ENCODE results near the gene SPAG9.
A peak's percentile ranks its signal among the peaks of the same experiment; 100 is the strongest.
"Not testable (repeated sequence)": the region's sequence is repeated elsewhere in the genome, so short reads cannot be mapped to it uniquely, and the experiment has no call there.

Gene SPAG9

GRCh38 chr17:51120357-51120738 lies 320 bp downstream of the SPAG9 start:
- H3K27ac Mint-ChIP-seq: peak overlapping the region; percentile 94
- H3K4me1 Mint-ChIP-seq: peaks cover 59% of the 10 kb centered on the region
- H3K9me3 Mint-ChIP-seq: no peaks in the 10 kb centered on the region
- peak overlapping the region; percentile 85 for H3K4me3 Mint-ChIP-seq
- H3K27me3 Mint-ChIP-seq: peaks cover 5% of the 10 kb centered on the region
- H3K36me3 Mint-ChIP-seq: peaks cover 5% of the 10 kb centered on the region
- DNase-seq: peak; percentile 66
- CTCF ChIA-PET: interaction anchor here (1.2 to 1.6 kb wide), 2 partner anchors 33 to 268 kb away, joined by 3 to 5 read pairs; partner anchors contain the start of gene NME1

GRCh38 chr17:51119415-51120356 lies 982 bp downstream of the SPAG9 start:
- Mint-ChIP-seq H3K27ac (peak overlapping the region; percentile 94), H3K9me3 (no peaks in the 10 kb centered on the region), H3K4me3 (peak overlapping the region; percentile 85), H3K36me3 (peaks cover 5% of the 10 kb centered on the region), H3K4me1 (peaks cover 63% of the 10 kb centered on the region), H3K27me3 (no peaks in the 10 kb centered on the region)
- peak; percentile 64 for DNase-seq
- CTCF ChIA-PET: interaction anchor here (1.2 to 1.6 kb wide), 2 partner anchors 34 to 268 kb away, joined by 3 to 5 read pairs; partner anchors contain the start of gene NME1

GRCh38 chr17:51118330-51119195 lies 2.1 kb downstream of the SPAG9 start:
- Mint-ChIP-seq H3K4me3 (peak overlapping the region; percentile 85), H3K4me1 (peaks cover 63% of the 10 kb centered on the region), H3K27ac (no peak overlapping the region), H3K36me3 (peaks cover 5% of the 10 kb centered on the region), H3K9me3 (no peaks in the 10 kb centered on the region), H3K27me3 (no peaks in the 10 kb centered on the region)
- no peak for DNase-seq
- CTCF ChIA-PET: interaction anchor here (1.1 kb wide), 1 partner anchor 35 kb away, joined by 6 read pairs; the partner anchor contains the start of gene NME1

GRCh38 chr17:51115179-51115578 lies 5.5 kb downstream of the SPAG9 start:
- no peak overlapping the region for H3K4me3 Mint-ChIP-seq
- no peaks in the 10 kb centered on the region for H3K27me3 Mint-ChIP-seq
- peaks cover 50% of the 10 kb centered on the region for H3K4me1 Mint-ChIP-seq
- DNase-seq: no peak
- CTCF ChIA-PET: no interaction called here
- no peaks in the 10 kb centered on the region for H3K9me3 Mint-ChIP-seq
- peaks cover 9% of the 10 kb centered on the region for H3K36me3 Mint-ChIP-seq
- H3K27ac Mint-ChIP-seq: no peak overlapping the region

GRCh38 chr17:51112303-51113222 lies 8.1 kb downstream of the SPAG9 start:
- H3K36me3 Mint-ChIP-seq, H3K27ac Mint-ChIP-seq, CTCF ChIA-PET, H3K27me3 Mint-ChIP-seq, DNase-seq, H3K4me3 Mint-ChIP-seq, H3K9me3 Mint-ChIP-seq: not testable (repeated sequence)
- H3K4me1 Mint-ChIP-seq: peaks cover 27% of the 10 kb centered on the region

GRCh38 chr17:51107778-51108177 lies 12.9 kb downstream of the SPAG9 start:
- Mint-ChIP-seq H3K4me1 (peaks cover 4% of the 10 kb centered on the region), H3K4me3 (no peak overlapping the region)

GRCh38 chr17:51103451-51103850 lies 17.2 kb downstream of the SPAG9 start:
- CTCF ChIA-PET: no interaction called here
- Mint-ChIP-seq H3K9me3 (no peaks in the 10 kb centered on the region), H3K27me3 (no peaks in the 10 kb centered on the region), H3K36me3 (peaks cover 6% of the 10 kb centered on the region), H3K4me3 (no peak overlapping the region), H3K27ac (no peak overlapping the region), H3K4me1 (no peaks in the 10 kb centered on the region)
- no peak for DNase-seq

More at GRCh38 chr17:51107778-51108177, 12.9 kb downstream of the SPAG9 start:
- H3K27ac Mint-ChIP-seq: no peak overlapping the region
- peaks cover 7% of the 10 kb centered on the region for H3K36me3 Mint-ChIP-seq
- CTCF ChIA-PET: no interaction called here
- no peaks in the 10 kb centered on the region for H3K9me3 Mint-ChIP-seq
- no peak for DNase-seq
- H3K27me3 Mint-ChIP-seq: no peaks in the 10 kb centered on the region

GRCh38 chr17:51103050-51103449 lies 17.6 kb downstream of the SPAG9 start:
- Mint-ChIP-seq H3K27me3 (no peaks in the 10 kb centered on the region), H3K4me1 (peaks cover 2% of the 10 kb centered on the region), H3K27ac (no peak overlapping the region), H3K4me3 (no peak overlapping the region), H3K36me3 (peaks cover 6% of the 10 kb centered on the region), H3K9me3 (no peaks in the 10 kb centered on the region)
- DNase-seq: no peak
- CTCF ChIA-PET: no interaction called here

- no peak overlapping the region for H3K4me3 Mint-ChIP-seq
- DNase-seq: no peak
- peaks cover 5% of the 10 kb centered on the region for H3K27me3 Mint-ChIP-seq
- CTCF ChIA-PET: interaction anchor here (0.9 kb wide), 1 partner anchor 148 kb away, joined by 3 read pairs; no protein-coding TSS in a partner anchor
- peaks cover 30% of the 10 kb centered on the region for H3K4me1 Mint-ChIP-seq
- H3K27ac Mint-ChIP-seq: no peak overlapping the region
- no peaks in the 10 kb centered on the region for H3K9me3 Mint-ChIP-seq
- H3K36me3 Mint-ChIP-seq: peaks cover 7% of the 10 kb centered on the region
Measured at GRCh38 chr17:51097708-51098446, 22.8 kb downstream of the SPAG9 start.

- H3K36me3 Mint-ChIP-seq: no peaks in the 10 kb centered on the region
- no peak overlapping the region for H3K27ac Mint-ChIP-seq
- CTCF ChIA-PET: no interaction called here
- DNase-seq: no peak
- no peaks in the 10 kb centered on the region for H3K27me3 Mint-ChIP-seq
- no peaks in the 10 kb centered on the region for H3K9me3 Mint-ChIP-seq
- peaks cover 15% of the 10 kb centered on the region for H3K4me1 Mint-ChIP-seq
- H3K4me3 Mint-ChIP-seq: no peak overlapping the region
Measured at GRCh38 chr17:51091635-51092034, 29.0 kb downstream of the SPAG9 start.

GRCh38 chr17:51088868-51089267 lies 31.8 kb downstream of the SPAG9 start:
- H3K4me1 Mint-ChIP-seq, H3K9me3 Mint-ChIP-seq, CTCF ChIA-PET, H3K27ac Mint-ChIP-seq, H3K4me3 Mint-ChIP-seq, DNase-seq, H3K36me3 Mint-ChIP-seq, H3K27me3 Mint-ChIP-seq: not testable (repeated sequence)

GRCh38 chr17:51088287-51088686 lies 32.4 kb downstream of the SPAG9 start:
- no peak overlapping the region for H3K27ac Mint-ChIP-seq
- CTCF ChIA-PET: interaction anchor here (0.7 kb wide), 1 partner anchor 53 kb away, joined by 4 read pairs; no protein-coding TSS in a partner anchor
- peaks cover 6% of the 10 kb centered on the region for H3K4me1 Mint-ChIP-seq
- H3K27me3 Mint-ChIP-seq: no peaks in the 10 kb centered on the region
- H3K36me3 Mint-ChIP-seq: no peaks in the 10 kb centered on the region
- no peaks in the 10 kb centered on the region for H3K9me3 Mint-ChIP-seq
- no peak for DNase-seq
- no peak overlapping the region for H3K4me3 Mint-ChIP-seq
